Effector CD4-positive, alpha-beta T cell (primary cell): Measurements from ENCODE around the gene APOOL.

Experiments used
- DNase-seq: peaks from one replicate; pipeline ENCODE4 v3.0.0-alpha.2; 2020

APOOL gene

DNA sequence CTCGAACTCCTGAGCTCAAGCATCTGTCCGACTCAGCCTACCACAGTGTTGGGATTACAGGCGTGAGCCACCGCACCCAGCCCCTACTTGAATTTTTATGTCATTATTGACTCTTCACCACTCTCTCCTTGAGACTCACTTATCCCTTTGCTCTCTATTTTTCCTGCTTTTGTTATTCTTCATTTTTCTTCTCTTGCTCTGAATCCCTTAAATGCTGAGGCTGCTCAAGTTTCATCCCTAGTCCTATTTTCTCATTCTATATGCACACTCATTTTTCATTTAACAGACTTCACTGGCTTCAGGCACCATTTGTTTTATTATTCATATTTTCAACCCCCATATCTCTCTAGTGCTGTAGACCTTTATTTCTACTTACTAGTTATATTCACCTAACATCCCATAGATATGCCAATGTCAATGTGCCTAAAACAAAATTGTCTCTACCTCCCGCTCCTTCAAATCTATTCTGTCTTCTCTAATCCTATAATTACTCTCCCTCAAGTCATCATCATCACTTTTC, 85.7 kb downstream of the APOOL start:
- no peak for DNase-seq

GRCh38 chrX:85107407-85107806, 103.7 kb downstream of the APOOL start:
- DNase-seq, result no peak

DNA sequence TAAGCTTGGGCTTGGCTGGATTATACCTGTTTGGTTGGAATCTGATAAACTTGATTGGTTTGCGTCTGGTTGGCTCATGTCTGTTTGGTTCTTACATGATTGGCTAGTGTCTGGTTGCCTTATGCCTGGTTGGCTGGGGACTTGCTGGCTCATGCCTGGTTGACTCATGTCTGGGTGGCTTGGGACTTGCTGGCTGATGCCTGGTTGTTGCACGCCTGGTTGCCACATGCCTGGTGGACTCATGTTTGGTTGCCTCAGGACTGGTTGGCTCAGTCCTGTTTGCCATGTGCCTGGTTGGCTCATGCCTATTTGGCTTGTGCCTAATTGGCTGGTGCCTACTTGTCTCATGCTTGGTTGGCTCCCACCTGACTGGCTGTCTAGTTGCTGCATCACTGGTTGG, 104.5 kb downstream of the APOOL start:
- no peak for DNase-seq

DNA sequence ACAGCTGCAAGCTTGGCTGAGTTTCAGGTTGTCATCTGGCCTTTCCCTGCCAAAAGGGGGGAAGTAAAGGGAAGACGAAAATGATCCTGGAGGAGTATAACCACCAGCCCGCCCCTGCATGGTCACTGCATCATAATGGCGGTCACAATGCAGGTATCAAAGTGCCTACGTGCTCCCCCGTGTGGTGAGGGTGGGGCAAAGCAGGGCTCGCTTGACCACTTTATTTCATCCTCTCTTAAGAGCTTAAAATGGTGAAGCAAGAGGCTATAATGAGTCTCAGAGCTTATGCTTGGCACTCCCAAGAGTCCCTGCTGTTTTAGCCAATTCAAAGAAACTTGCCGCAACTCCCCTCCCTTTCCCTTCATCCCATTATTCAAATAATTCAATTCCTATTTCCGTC, 105.6 kb downstream of the APOOL start:
- DNase-seq, result no peak

- no peak for DNase-seq
Observed at GRCh38 chrX:85111347-85111746, 107.7 kb downstream of the APOOL start.

DNA sequence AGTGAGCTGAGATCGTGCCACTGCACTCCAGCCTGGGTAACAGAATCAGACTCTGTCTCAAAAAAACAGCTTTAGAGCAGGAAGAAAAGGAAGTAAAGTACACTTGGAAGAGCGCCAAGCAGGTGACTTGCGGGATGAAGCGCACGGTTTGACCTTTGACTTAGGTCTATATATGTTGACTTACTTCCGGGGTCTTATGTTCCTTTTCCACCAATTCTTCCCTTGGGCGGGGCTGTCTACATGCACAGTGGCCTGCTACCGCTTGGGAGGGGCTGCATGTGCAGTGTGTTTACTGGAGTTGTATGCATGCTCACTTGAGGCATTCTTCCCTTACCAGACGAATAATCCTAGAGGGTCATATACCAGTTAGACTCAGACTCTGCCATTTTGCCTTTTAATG, 108.6 kb downstream of the APOOL start:
- DNase-seq, result no peak

- DNase-seq, result no peak
Observed at GRCh38 chrX:85113746-85114145, 110.1 kb downstream of the APOOL start.

GRCh38 chrX:85114171-85114570, 110.5 kb downstream of the APOOL start:
- DNase-seq, result no peak

DNA sequence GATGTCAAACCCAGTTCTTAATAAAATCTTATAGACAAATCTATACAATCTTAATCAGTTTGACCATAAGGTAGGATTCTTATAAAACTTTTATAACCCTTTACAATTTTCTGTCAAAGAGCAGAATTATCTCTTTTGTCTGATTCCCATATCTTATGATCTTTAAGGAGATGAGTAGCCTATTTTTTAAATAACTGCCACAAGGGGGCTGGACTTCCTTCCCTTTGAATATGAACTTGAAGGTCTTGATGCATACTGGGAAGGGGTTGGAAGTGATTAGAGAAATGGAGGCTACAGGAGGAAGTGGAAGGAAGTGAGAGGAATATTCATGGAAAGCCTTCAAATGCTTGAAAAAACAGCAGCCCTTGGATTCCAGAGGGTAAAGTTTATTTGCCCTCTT, 111.1 kb downstream of the APOOL start:
- DNase-seq, result no peak

- DNase-seq, result no peak
Observed at GRCh38 chrX:85115252-85115651, 111.6 kb downstream of the APOOL start.

DNA sequence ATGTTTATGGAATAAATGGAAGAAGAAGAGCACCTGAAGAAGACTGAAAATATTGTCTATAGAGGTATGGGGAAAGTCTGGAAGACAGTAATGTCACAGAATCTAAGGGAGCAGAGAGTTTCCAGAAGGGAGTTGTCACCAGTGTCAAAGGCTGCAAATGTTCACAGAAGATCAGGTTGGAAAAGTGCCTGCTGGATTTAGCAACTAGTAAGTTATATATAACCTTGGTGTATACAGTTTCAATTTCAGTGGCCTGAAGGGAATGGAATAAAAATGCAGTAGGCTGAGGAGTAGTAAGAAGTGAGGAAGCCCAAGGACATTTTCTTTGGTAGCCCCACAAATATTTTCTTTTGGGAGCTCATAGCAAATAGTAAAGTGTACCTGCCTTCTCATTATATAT, 132.7 kb downstream of the APOOL start:
- DNase-seq, result no peak

- no peak for DNase-seq
Observed at GRCh38 chrX:85139422-85139821, 135.7 kb downstream of the APOOL start.

DNA sequence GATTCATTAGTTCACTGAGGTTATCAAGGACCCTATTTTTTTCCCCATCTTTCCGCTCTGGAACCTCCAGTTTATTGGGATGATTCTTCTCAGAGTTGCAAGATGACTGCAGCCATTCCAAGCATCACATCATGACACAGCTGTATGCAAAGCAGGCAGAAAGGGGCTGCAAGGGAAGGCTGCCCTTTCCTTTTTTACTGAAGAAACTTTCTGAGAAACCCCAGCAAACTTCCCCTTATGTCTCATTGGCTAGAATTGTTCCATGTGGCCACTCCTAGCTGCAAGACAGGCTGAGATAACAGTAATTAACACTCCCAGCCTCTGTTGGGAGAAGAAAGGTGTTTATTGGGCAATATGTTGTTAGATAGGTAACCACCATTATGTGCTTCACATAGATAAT, 137.3 kb downstream of the APOOL start:
- no peak for DNase-seq
